H1 (cell line): ENCODE results near the gene GRM8.
"Not testable (repeated sequence)": the region's sequence is repeated elsewhere in the genome, so short reads cannot be mapped to it uniquely, and the experiment has no call there.

Source experiments
- CTCF ChIP-seq, 3 experiments: IDR thresholded peaks; 1 replicate in 2 of 3; 2 replicates in 1 of 3; pipeline versions ENCODE4 v1.5.1 to v1.6.1; 2011; ENCODE audit warnings: low read length in 3 of 3, mild to moderate bottlenecking in 3 of 3, inconsistent platforms in 2 of 3, low read depth in 1 of 3, moderate library complexity in 1 of 3; ENCODE audit not compliant: insufficient read depth in 1 of 3; ENCODE audit errors: control extremely low read depth in 1 of 3
- EZH2 ChIP-seq: fragments of 200-600 bp; sonication (generic); IDR thresholded peaks from 2 replicates; pipeline ENCODE4 v1.7.1; 2012; ENCODE audit warnings: low read depth, mild to moderate bottlenecking, moderate library complexity, low read length, inconsistent platforms; ENCODE audit not compliant: severe bottlenecking
- FOSL1 ChIP-seq: IDR thresholded peaks from 2 replicates; pipeline ENCODE4 v1.6.1; 2011; ENCODE audit warnings: mild to moderate bottlenecking, low read depth, low read length, moderate library complexity; ENCODE audit not compliant: insufficient read depth
- MAFK ChIP-seq: IDR thresholded peaks from 2 replicates; pipeline ENCODE4 v1.6.1; 2012; ENCODE audit warnings: low read depth, mild to moderate bottlenecking, improper control_type of control experiment, low read length
- POLR2A ChIP-seq, 2 experiments: IDR thresholded peaks; 1 replicate in 1 of 2; 2 replicates in 1 of 2; pipeline ENCODE4 v1.6.1; 2011; ENCODE audit warnings: low read depth in 2 of 2, low read length in 2 of 2, mild to moderate bottlenecking in 2 of 2; ENCODE audit errors: control extremely low read depth in 1 of 2
- TF ChIP-seq, protein P1 (sequence below): IDR thresholded peaks from 2 replicates; pipeline ENCODE4 v1.6.1; 2012; ENCODE audit warnings: low read length, inconsistent platforms

- not testable (repeated sequence) for TF ChIP-seq MAFK; CTCF (IDR thresholded peaks at IDR 0.05; ENCODE audit: control extremely low read depth in 1 of 3, insufficient read depth in 1 of 3, low read depth in 1 of 3, low read length in 3 of 3); EZH2; POLR2A (IDR thresholded peaks at IDR 0.05; ENCODE audit: control extremely low read depth in 1 of 2, low read depth in 2 of 2, low read length in 2 of 2); FOSL1
- TF ChIP-seq, protein P1, sequence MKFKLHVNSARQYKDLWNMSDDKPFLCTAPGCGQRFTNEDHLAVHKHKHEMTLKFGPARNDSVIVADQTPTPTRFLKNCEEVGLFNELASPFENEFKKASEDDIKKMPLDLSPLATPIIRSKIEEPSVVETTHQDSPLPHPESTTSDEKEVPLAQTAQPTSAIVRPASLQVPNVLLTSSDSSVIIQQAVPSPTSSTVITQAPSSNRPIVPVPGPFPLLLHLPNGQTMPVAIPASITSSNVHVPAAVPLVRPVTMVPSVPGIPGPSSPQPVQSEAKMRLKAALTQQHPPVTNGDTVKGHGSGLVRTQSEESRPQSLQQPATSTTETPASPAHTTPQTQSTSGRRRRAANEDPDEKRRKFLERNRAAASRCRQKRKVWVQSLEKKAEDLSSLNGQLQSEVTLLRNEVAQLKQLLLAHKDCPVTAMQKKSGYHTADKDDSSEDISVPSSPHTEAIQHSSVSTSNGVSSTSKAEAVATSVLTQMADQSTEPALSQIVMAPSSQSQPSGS: not testable (repeated sequence)
Measured at GRCh38 chr7:126882730-126883129, 370.0 kb downstream of the GRM8 start.
